Stomach (tissue), 9 donors: ENCODE measurements around the gene METTL24. TPM values are rescaled to one million over a fixed set of nuclear protein-coding genes. Genes with fewer than 3 reads are reported as not detected.
A peak's percentile ranks its signal among the peaks of the same experiment; 100 is the strongest.
"Not testable (repeated sequence)": the region's sequence is repeated elsewhere in the genome, so short reads cannot be mapped to it uniquely, and the experiment has no call there.

ENCODE experiments used
- DNase-seq, 2 donors: peaks; one replicate each; pipeline versions ENCODE4 v3.0.0 to v3.0.0-alpha.2; 2013 to 2019
- H3K27ac ChIP-seq, 5 donors: fragments of 200-600 bp in 4 of 5; sonication (generic) in 4 of 5; one replicate each; pipeline ENCODE4 v1.5.1; 2013 to 2019; ENCODE audit warnings: mild to moderate bottlenecking in 1 of 5, moderate library complexity in 1 of 5
- H3K27me3 ChIP-seq, 3 donors: fragments of 200-600 bp; sonication (generic); one replicate each; pipeline ENCODE4 v1.5.1; 2017 to 2019; ENCODE audit warnings: mixed run types in 1 of 3
- H3K36me3 ChIP-seq, 4 donors: fragments of 200-600 bp; sonication (generic); 1 replicate in 3 of 4; 2 replicates in 1 of 4; pipeline ENCODE4 v1.5.1; 2016 to 2019
- H3K4me1 ChIP-seq, 4 donors: fragments of 200-600 bp; sonication (generic); one replicate each; pipeline ENCODE4 v1.5.1; 2016 to 2019
- H3K4me3 ChIP-seq, 4 donors: fragments of 200-600 bp; sonication (generic) in 3 of 4; one replicate each; pipeline ENCODE4 v1.5.1; 2016 to 2019; ENCODE audit warnings: mild to moderate bottlenecking in 1 of 4
- H3K9me3 ChIP-seq, 4 donors: fragments of 200-600 bp; sonication (generic); one replicate each; pipeline ENCODE4 v1.5.1; 2016 to 2019
- CTCF ChIP-seq, 7 experiments: fragments of 450-650 bp in 4 of 7; fragments of 200-600 bp in 3 of 7; sonication (generic) in 3 of 7; IDR thresholded peaks; one replicate each; pipeline ENCODE4 v1.5.1; 2016 to 2019; ENCODE audit warnings: antibody characterized with exemption in 7 of 7, control low read depth in 2 of 7, mild to moderate bottlenecking in 1 of 7
- EP300 ChIP-seq: sonication (generic); formaldehyde crosslinking; IDR thresholded peaks from one replicate; pipeline ENCODE4 v1.6.1; 2017; ENCODE audit warnings: antibody characterized with exemption
- POLR2A ChIP-seq, 4 donors: fragments of 450-650 bp; IDR thresholded peaks; one replicate each; pipeline ENCODE4 v1.6.1; 2016; ENCODE audit warnings: antibody characterized with exemption in 4 of 4, control low read depth in 2 of 4, mild to moderate bottlenecking in 1 of 4, moderate library complexity in 1 of 4
- POLR2AphosphoS5 ChIP-seq, 3 donors: sonication (generic); formaldehyde crosslinking; IDR thresholded peaks; one replicate each; pipeline ENCODE4 v1.6.1; 2016; ENCODE audit warnings: antibody characterized with exemption in 3 of 3
- WGBS, 5 donors: extraction: QIAGEN DNeasy Blood & Tissue Kit in 3 of 5; methylation state at CpG; one replicate each; pipeline versions ENCODE4 v1.1.5 to v1.1.7; 2013 to 2018; 5-methylcytosine and 5-hydroxymethylcytosine counted together
- intact Hi-C: fragments of 100-400 bp; cut with DNase I; formaldehyde crosslinking; loops from one replicate; pipeline ENCODE4 v1.15.1; 2023; ENCODE audit warnings: low total_unique reads
- polyA plus RNA-seq, 3 donors: library from polyadenylated mRNA; stranded (reverse); fragments of 200-250 nt; gene quantifications; one replicate each; pipeline ENCODE4 v1.2.3, GENCODE V29; 2013
- total RNA-seq, 5 donors: library from RNA; depleted of rRNA; stranded (reverse); fragments of >200 nt; gene quantifications; one replicate each; pipeline versions ENCODE4 v1.1.0 to v1.2.3, GENCODE V29; 2014 to 2016
- donor health status: healthy with polysubstance abuse.
- donor health status: Bipolar disorder and iron deficiency.
- donor health status: healthy.

The METTL24 gene
- total and polyA plus RNA-seq, 8 donors, result 0.55 to 25.8 (median 2.8) TPM; not detected in 1

- peaks cover 0 to 4% (median 4%) of the 10 kb centered on the region in 3 donors for H3K27me3 ChIP-seq
- H3K9me3 ChIP-seq, result no peaks in the 10 kb centered on the region
- TF ChIP-seq CTCF (IDR thresholded peaks at IDR 0.05), result no peak
- TF ChIP-seq POLR2A (IDR thresholded peaks at IDR 0.05), result no peak
- no peak for TF ChIP-seq POLR2AphosphoS5 (IDR thresholded peaks at IDR 0.05)
- no peak for TF ChIP-seq EP300
- H3K4me1 ChIP-seq, result peaks cover 0 to 44% (median 17%) of the 10 kb centered on the region in 4 donors
- WGBS, 5 donors, result 68 to 92% (median 75%) methylated on average over 4 of the region's 4 CpGs
- no peak overlapping the region for H3K4me3 ChIP-seq
- DNase-seq, result no peak
- H3K36me3 ChIP-seq, result no peaks in the 10 kb centered on the region
- peak overlapping the region in 3 of 5 donors; percentile 63 to 92 (median 67) for H3K27ac ChIP-seq
- intact Hi-C loops, result no loop called here
Measured at GRCh38 chr6:110351986-110352385, 6.2 kb downstream of the METTL24 start.

- 67 to 93% (median 92%) methylated on average over 3 of the region's 3 CpGs for WGBS, 5 donors
Measured at GRCh38 chr6:110351546-110351945, 6.6 kb downstream of the METTL24 start.

GRCh38 chr6:110350593-110350992 is 7.6 kb downstream of the METTL24 start:
- DNase-seq, H3K27me3 ChIP-seq, H3K9me3 ChIP-seq, H3K36me3 ChIP-seq, H3K4me3 ChIP-seq, intact Hi-C loops: not testable (repeated sequence)
- Histone ChIP-seq H3K27ac (peak overlapping the region in 1 of 5 donors; percentile 92), H3K4me1 (peaks cover 0 to 46% (median 16%) of the 10 kb centered on the region in 4 donors)
- 92 to 99% (median 95%) methylated on average over 7 of the region's 7 CpGs for WGBS, 5 donors

More at GRCh38 chr6:110351546-110351945, 6.6 kb downstream of the METTL24 start:
- H3K4me3 ChIP-seq, result no peak overlapping the region
- no peak for DNase-seq
- intact Hi-C loops, result no loop called here
- H3K27ac ChIP-seq, result peak overlapping the region in 2 of 5 donors; percentile 67 to 92
- peaks cover 0 to 47% (median 17%) of the 10 kb centered on the region in 4 donors for H3K4me1 ChIP-seq
- no peaks in the 10 kb centered on the region for H3K9me3 ChIP-seq
- no peaks in the 10 kb centered on the region for H3K27me3 ChIP-seq
- no peak for TF ChIP-seq POLR2A (IDR thresholded peaks at IDR 0.05)
- no peak for TF ChIP-seq POLR2AphosphoS5 (IDR thresholded peaks at IDR 0.05)
- no peak for TF ChIP-seq CTCF (IDR thresholded peaks at IDR 0.05)
- no peak for TF ChIP-seq EP300
- no peaks in the 10 kb centered on the region for H3K36me3 ChIP-seq

GRCh38 chr6:110348961-110349690 is 9.0 kb downstream of the METTL24 start:
- intact Hi-C loops, result no loop called here
- Histone ChIP-seq H3K36me3 (no peaks in the 10 kb centered on the region), H3K4me3 (no peak overlapping the region), H3K27ac (peak overlapping the region in 2 of 5 donors; percentile 34 to 37), H3K4me1 (peaks cover 0 to 31% (median 7%) of the 10 kb centered on the region in 4 donors), H3K9me3 (no peaks in the 10 kb centered on the region), H3K27me3 (no peaks in the 10 kb centered on the region)
- 72 to 92% (median 82%) methylated on average over 10 to 11 of the region's 11 CpGs for WGBS, 5 donors
- no peak for DNase-seq
- TF ChIP-seq POLR2AphosphoS5 (IDR thresholded peaks at IDR 0.05) (no peak), EP300 (no peak), CTCF (IDR thresholded peaks at IDR 0.05) (no peak), POLR2A (IDR thresholded peaks at IDR 0.05) (no peak)

- Histone ChIP-seq H3K4me1 (peaks cover 0 to 42% (median 18%) of the 10 kb centered on the region in 4 donors), H3K27me3 (no peaks in the 10 kb centered on the region), H3K4me3 (no peak overlapping the region), H3K36me3 (no peaks in the 10 kb centered on the region), H3K27ac (no peak overlapping the region), H3K9me3 (no peaks in the 10 kb centered on the region)
- WGBS, 5 donors, result 75 to 91% (median 87%) methylated on average over 4 of the region's 4 CpGs
- intact Hi-C loops, result no loop called here
- no peak for DNase-seq
- no peak for TF ChIP-seq POLR2AphosphoS5 (IDR thresholded peaks at IDR 0.05)
- TF ChIP-seq POLR2A (IDR thresholded peaks at IDR 0.05), result no peak
- TF ChIP-seq EP300, result no peak
- TF ChIP-seq CTCF (IDR thresholded peaks at IDR 0.05), result no peak
Measured at GRCh38 chr6:110345025-110345424, 13.1 kb downstream of the METTL24 start.
